Activated naive CD8-positive, alpha-beta T cell treated with anti-CD3 and anti-CD28 coated beads, Interleukin-2, amount 50 U/mL, for 16 hours (primary cell): ENCODE measurements around the gene ELF1.

Source experiments
- DNase-seq: peaks from one replicate; pipeline ENCODE4 v3.0.0-alpha.2; 2020; ENCODE audit warnings: low read depth, low spot score

The ELF1 gene

GRCh38 chr13:41006978-41007743 is 12.0 kb downstream of the ELF1 start:
- DNase-seq: no peak

GRCh38 chr13:41006306-41006705 is 12.8 kb downstream of the ELF1 start:
- no peak for DNase-seq

- DNase-seq: no peak
Measured at GRCh38 chr13:41005704-41006103, 13.4 kb downstream of the ELF1 start.

GRCh38 chr13:41004875-41005693 is 14.0 kb downstream of the ELF1 start:
- no peak for DNase-seq

GRCh38 chr13:41002606-41003005 is 16.5 kb downstream of the ELF1 start:
- DNase-seq: no peak

GRCh38 chr13:41001695-41002094 is 17.4 kb downstream of the ELF1 start:
- DNase-seq: no peak

GRCh38 chr13:40999416-40999815 is 19.7 kb downstream of the ELF1 start:
- DNase-seq: no peak

GRCh38 chr13:40996426-40997092 is 22.6 kb downstream of the ELF1 start:
- DNase-seq: no peak

GRCh38 chr13:40995997-40996396 is 23.1 kb downstream of the ELF1 start:
- DNase-seq: no peak

GRCh38 chr13:40994581-40995230 is 24.4 kb downstream of the ELF1 start:
- no peak for DNase-seq

- no peak for DNase-seq
Measured at GRCh38 chr13:40993987-40994386, 25.1 kb downstream of the ELF1 start.

GRCh38 chr13:40992678-40993518 is 26.2 kb downstream of the ELF1 start:
- no peak for DNase-seq

GRCh38 chr13:40987606-40988280 is 31.4 kb downstream of the ELF1 start:
- DNase-seq: no peak

GRCh38 chr13:40986101-40986856 is 32.8 kb downstream of the ELF1 start:
- no peak for DNase-seq

- DNase-seq: no peak
Measured at GRCh38 chr13:40985381-40986100, 33.6 kb downstream of the ELF1 start.

GRCh38 chr13:40984668-40985366 is 34.3 kb downstream of the ELF1 start:
- no peak for DNase-seq

- no peak for DNase-seq
Measured at GRCh38 chr13:40983725-40984667, 35.1 kb downstream of the ELF1 start.
